ENCODE data around the gene WDFY1.
A peak's percentile ranks its signal among the peaks of the same experiment; 100 is the strongest.

Gene WDFY1

GRCh38 chr2:223932816-223933800, 12.0 kb downstream of the WDFY1 start:
- DNase-seq, result no peak
- peaks cover 19% of the 10 kb centered on the region for H3K4me1 Mint-ChIP-seq
- H3K27ac Mint-ChIP-seq, result peak overlapping the region; percentile 78
- no peak overlapping the region for H3K4me3 Mint-ChIP-seq
- no peak for TF ChIP-seq CTCF (IDR thresholded peaks at IDR 0.05)
- peaks cover 15% of the 10 kb centered on the region for H3K36me3 Mint-ChIP-seq (ENCODE audit: low read depth)
- peaks cover 7% of the 10 kb centered on the region for H3K9me3 Mint-ChIP-seq
- H3K27me3 Mint-ChIP-seq (ENCODE audit: low read depth, poor library complexity), result no peaks in the 10 kb centered on the region

GRCh38 chr2:223930103-223930976, 14.8 kb downstream of the WDFY1 start:
- no peaks in the 10 kb centered on the region for H3K27me3 Mint-ChIP-seq (ENCODE audit: low read depth, poor library complexity)
- H3K27ac Mint-ChIP-seq, result peak overlapping the region; percentile 61
- no peak for DNase-seq
- peaks cover 38% of the 10 kb centered on the region for H3K36me3 Mint-ChIP-seq (ENCODE audit: low read depth)
- no peak overlapping the region for H3K4me3 Mint-ChIP-seq
- peaks cover 34% of the 10 kb centered on the region for H3K9me3 Mint-ChIP-seq
- H3K4me1 Mint-ChIP-seq, result peaks cover 5% of the 10 kb centered on the region
- no peak for TF ChIP-seq CTCF (IDR thresholded peaks at IDR 0.05)

- H3K27ac Mint-ChIP-seq, result peak overlapping the region; percentile 61
Measured at GRCh38 chr2:223929571-223930102, 15.5 kb downstream of the WDFY1 start.

GRCh38 chr2:223928113-223929006, 16.8 kb downstream of the WDFY1 start:
- Mint-ChIP-seq H3K36me3 (ENCODE audit: low read depth) (peaks cover 55% of the 10 kb centered on the region), H3K4me3 (no peak overlapping the region), H3K27me3 (ENCODE audit: low read depth, poor library complexity) (no peaks in the 10 kb centered on the region), H3K27ac (no peak overlapping the region), H3K9me3 (peaks cover 47% of the 10 kb centered on the region), H3K4me1 (peaks cover 4% of the 10 kb centered on the region)
- no peak for TF ChIP-seq CTCF (IDR thresholded peaks at IDR 0.05)
- no peak for DNase-seq

More at GRCh38 chr2:223929571-223930102, 15.5 kb downstream of the WDFY1 start:
- Mint-ChIP-seq H3K4me1 (peaks cover 5% of the 10 kb centered on the region), H3K9me3 (peaks cover 41% of the 10 kb centered on the region), H3K27me3 (ENCODE audit: low read depth, poor library complexity) (no peaks in the 10 kb centered on the region), H3K36me3 (ENCODE audit: low read depth) (peaks cover 45% of the 10 kb centered on the region), H3K4me3 (no peak overlapping the region)
- DNase-seq, result no peak
- TF ChIP-seq CTCF (IDR thresholded peaks at IDR 0.05), result no peak

- TF ChIP-seq CTCF (IDR thresholded peaks at IDR 0.05), result no peak
- Mint-ChIP-seq H3K36me3 (ENCODE audit: low read depth) (peaks cover 76% of the 10 kb centered on the region), H3K9me3 (peaks cover 47% of the 10 kb centered on the region), H3K4me3 (no peak overlapping the region), H3K4me1 (no peaks in the 10 kb centered on the region), H3K27ac (no peak overlapping the region), H3K27me3 (ENCODE audit: low read depth, poor library complexity) (no peaks in the 10 kb centered on the region)
- DNase-seq, result no peak
Measured at GRCh38 chr2:223925106-223925505, 20.0 kb downstream of the WDFY1 start.

Measured in nephron progenitor cell (in vitro differentiated cells).